CD1c-positive myeloid dendritic cell (primary cell): Measurements from ENCODE around the gene ZNF385B.
"Not testable (repeated sequence)": the region's sequence is repeated elsewhere in the genome, so short reads cannot be mapped to it uniquely, and the experiment has no call there.

Source experiments
- DNase-seq: peaks from one replicate; pipeline ENCODE4 v3.0.0-alpha.2; 2016; ENCODE audit errors: extremely low spot score

ZNF385B gene

GRCh38 chr2:179861416-179862067 lies at the start of gene ZNF385B:
TSS of gene ZNF385B (minus strand) at chr2:179861612.
- no peak for DNase-seq

- no peak for DNase-seq
Observed at GRCh38 chr2:179910735-179911113, 49.3 kb upstream of the ZNF385B start.

- no peak for DNase-seq
Observed at GRCh38 chr2:179909845-179910734, 48.7 kb upstream of the ZNF385B start.

- DNase-seq, result no peak
Observed at GRCh38 chr2:179900655-179901054, 39.2 kb upstream of the ZNF385B start.

GRCh38 chr2:179899666-179900065 lies 38.3 kb upstream of the ZNF385B start:
- no peak for DNase-seq

GRCh38 chr2:179898873-179899272 lies 37.5 kb upstream of the ZNF385B start:
- DNase-seq, result no peak

GRCh38 chr2:179893616-179894015 lies 32.2 kb upstream of the ZNF385B start:
- DNase-seq, result no peak

- no peak for DNase-seq
Observed at GRCh38 chr2:179891237-179891636, 29.8 kb upstream of the ZNF385B start.

- no peak for DNase-seq
Observed at GRCh38 chr2:179890666-179891065, 29.3 kb upstream of the ZNF385B start.

GRCh38 chr2:179888642-179889041 lies 27.2 kb upstream of the ZNF385B start:
- not testable (repeated sequence) for DNase-seq

GRCh38 chr2:179884193-179884592 lies 22.8 kb upstream of the ZNF385B start:
- DNase-seq, result no peak

- DNase-seq, result no peak
Observed at GRCh38 chr2:179882851-179883806, 21.7 kb upstream of the ZNF385B start.

- no peak for DNase-seq
Observed at GRCh38 chr2:179877601-179878364, 16.4 kb upstream of the ZNF385B start.

GRCh38 chr2:179876266-179876665 lies 14.9 kb upstream of the ZNF385B start:
- DNase-seq, result no peak

- DNase-seq, result no peak
Observed at GRCh38 chr2:179875864-179876263, 14.5 kb upstream of the ZNF385B start.

- no peak for DNase-seq
Observed at GRCh38 chr2:179862898-179863458, 1.6 kb upstream of the ZNF385B start.

- no peak for DNase-seq
Observed at GRCh38 chr2:179861027-179861415, 391 bp downstream of the ZNF385B start.

GRCh38 chr2:179860255-179861026 lies 971 bp downstream of the ZNF385B start:
- DNase-seq, result no peak

GRCh38 chr2:179859523-179859922 lies 1.9 kb downstream of the ZNF385B start:
- no peak for DNase-seq

- no peak for DNase-seq
Observed at GRCh38 chr2:179857236-179857635, 4.2 kb downstream of the ZNF385B start.
